Neural cell (in vitro differentiated cells): ENCODE measurements around the gene BMAL2.

Experiments
- CTCF ChIP-seq: fragments of 450-650 bp; IDR thresholded peaks from 2 replicates; pipeline ENCODE4 v1.5.1; 2014; ENCODE audit warnings: antibody characterized with exemption, mild to moderate bottlenecking, moderate library complexity; ENCODE audit not compliant: poor library complexity, severe bottlenecking
- EP300 ChIP-seq: fragments of 450-650 bp; conservative IDR thresholded peaks from 2 replicates; pipeline ENCODE4 v1.6.1; 2014; ENCODE audit warnings: antibody characterized with exemption, mild to moderate bottlenecking, moderate library complexity; ENCODE audit not compliant: poor library complexity, severe bottlenecking
- EZH2 ChIP-seq: fragments of 200-600, 300-800 bp; shearing (Covaris generic), sonication (generic); IDR thresholded peaks from 2 replicates; pipeline ENCODE4 v1.6.1; 2014; ENCODE audit warnings: antibody characterized with exemption, low read length, borderline replicate concordance, mild to moderate bottlenecking; ENCODE audit not compliant: insufficient read depth, poor library complexity, severe bottlenecking
- MXI1 ChIP-seq: fragments of 450-650 bp; conservative IDR thresholded peaks from 2 replicates; pipeline ENCODE4 v1.6.1; 2014; ENCODE audit warnings: antibody characterized with exemption, mild to moderate bottlenecking; ENCODE audit not compliant: poor library complexity, severe bottlenecking
- POLR2AphosphoS5 ChIP-seq: IDR thresholded peaks from 2 replicates; pipeline ENCODE4 v1.6.1; 2012
- RAD21 ChIP-seq: fragments of 450-650 bp; conservative IDR thresholded peaks from 2 replicates; pipeline ENCODE4 v1.6.1; 2014; ENCODE audit warnings: antibody characterized with exemption, mild to moderate bottlenecking, moderate library complexity
- REST ChIP-seq: IDR thresholded peaks from 2 replicates; pipeline ENCODE4 v1.6.1; 2012; ENCODE audit warnings: borderline replicate concordance
- SMC3 ChIP-seq: fragments of 450-650 bp; conservative IDR thresholded peaks from 2 replicates; pipeline ENCODE4 v1.6.1; 2014; ENCODE audit warnings: antibody characterized with exemption, mild to moderate bottlenecking, moderate library complexity; ENCODE audit not compliant: poor library complexity
- TAF1 ChIP-seq: IDR thresholded peaks from 2 replicates; pipeline ENCODE4 v1.6.1; 2012; ENCODE audit warnings: low read depth

GRCh38 chr12:27355979-27356378, 23.3 kb downstream of the BMAL2 start:
- TF ChIP-seq CTCF (no peak), EZH2 (no peak), SMC3 (no peak), REST (no peak), POLR2AphosphoS5 (no peak), EP300 (no peak), RAD21 (no peak), MXI1 (no peak), TAF1 (no peak)
